ENCODE data around the gene C11orf16.

Gene C11orf16

GRCh38 chr11:8942518-8943066 is 9.8 kb upstream of the C11orf16 start, which contains the start of gene ASCL3:
ASCL3 (minus strand) TSS chr11:8943016; CDS start chr11:8938161, 4,855 bp downstream.
- TF ChIP-seq CTCF (IDR thresholded peaks at IDR 0.05): no peak

- no peak for TF ChIP-seq CTCF (IDR thresholded peaks at IDR 0.05)
These were observed 8.8 kb upstream of the C11orf16 start for GRCh38 chr11:8941341-8942103.

GRCh38 chr11:8937659-8938058 is 4.9 kb upstream of the C11orf16 start:
- no peak for TF ChIP-seq CTCF (IDR thresholded peaks at IDR 0.05)

GRCh38 chr11:8937159-8937558 is 4.4 kb upstream of the C11orf16 start:
- TF ChIP-seq CTCF (IDR thresholded peaks at IDR 0.05): no peak

- TF ChIP-seq CTCF (IDR thresholded peaks at IDR 0.05): no peak
These were observed 2.2 kb upstream of the C11orf16 start for GRCh38 chr11:8934742-8935488.

- TF ChIP-seq CTCF (IDR thresholded peaks at IDR 0.05): no peak
These were observed 1.2 kb upstream of the C11orf16 start for GRCh38 chr11:8933931-8934330.

GRCh38 chr11:8930456-8931175 is 2.1 kb downstream of the C11orf16 start:
- no peak for TF ChIP-seq CTCF (IDR thresholded peaks at IDR 0.05)

Measured in LNCAP (cell line).